Endothelial cell of coronary artery (primary cell): ENCODE measurements around the gene ZNF837. TPM values are rescaled to one million over a fixed set of nuclear protein-coding genes. Genes with fewer than 3 reads are reported as not detected.

Source experiments
- total RNA-seq: library from RNA; depleted of rRNA; stranded (reverse); fragments of >200 nt; gene quantifications from 2 replicates; pipeline ENCODE4 v1.2.3, GENCODE V29; 2014

Gene ZNF837
- 0.66 and 1.2 TPM in 2 replicates for total RNA-seq

GRCh38 chr19:58380662-58381459 is at the start of gene ZNF837:
ZNF837 (minus strand) TSS chr19:58381030; CDS start chr19:58369332, 11,698 bp downstream.

GRCh38 chr19:58408152-58409009 is 27.6 kb upstream of the ZNF837 start, which contains the start of gene ZNF584:
ZNF584 (plus strand) TSS chr19:58408649; CDS start chr19:58409148, 499 bp downstream.

GRCh38 chr19:58395220-58395978 is 14.6 kb upstream of the ZNF837 start, which contains the start of gene RNF225:
RNF225 (plus strand) TSS chr19:58395656; CDS start chr19:58396090, 434 bp downstream.

GRCh38 chr19:58386576-58387337 is 5.9 kb upstream of the ZNF837 start, which contains the start of gene RPS5:
RPS5 (plus strand) TSS chr19:58387269; CDS start chr19:58388138, 869 bp downstream.

GRCh38 chr19:58362272-58362994 is 18.4 kb downstream of the ZNF837 start, which contains the start of gene ZNF497:
ZNF497 (minus strand) TSS chr19:58362751; CDS start chr19:58357635, 5,116 bp downstream.

GRCh38 chr19:58352760-58353671 is 27.8 kb downstream of the ZNF837 start, which contains the start of gene A1BG:
A1BG (minus strand) TSS chr19:58353492; CDS start chr19:58353437, 55 bp downstream.

GRCh38 chr19:58326914-58327726 is 53.7 kb downstream of the ZNF837 start, which contains the start of gene ZSCAN22:
ZSCAN22 (plus strand) TSS chr19:58326994; CDS start chr19:58334803, 7,809 bp downstream.

Other genes starting within 250 kb of the ZNF837 start
- gene ZNF329, start 230.2 kb downstream of the ZNF837 start, total RNA-seq, result 8.6 and 10.1 TPM in 2 replicates
- gene ZNF274, start 198.0 kb downstream of the ZNF837 start, total RNA-seq, result 13.3 and 23.0 TPM in 2 replicates
- 45.2 and 54.2 TPM in 2 replicates for gene ZNF544, start 152.1 kb downstream of the ZNF837 start, total RNA-seq
- 3.1 and 4.0 TPM in 2 replicates for gene ZNF8, start 102.1 kb downstream of the ZNF837 start, total RNA-seq
- 17.5 and 22.8 TPM in 2 replicates for gene ERVK3-1, start 75.7 kb downstream of the ZNF837 start, total RNA-seq
- gene ZSCAN22, start 54.0 kb downstream of the ZNF837 start, total RNA-seq, result 1.9 and 2.7 TPM in 2 replicates
- 6.0 and 10.4 TPM in 2 replicates for gene A1BG, start 27.5 kb downstream of the ZNF837 start, total RNA-seq
- 0.81 and 1.1 TPM in 2 replicates for gene ZNF497, start 18.3 kb downstream of the ZNF837 start, total RNA-seq
- 2,645 and 2,757 TPM in 2 replicates for gene RPS5, start 6.2 kb upstream of the ZNF837 start, total RNA-seq
- 0.09 TPM in 1 of 2 replicates, not detected in the other for gene RNF225, start 14.6 kb upstream of the ZNF837 start, total RNA-seq
- gene ZNF584, start 27.6 kb upstream of the ZNF837 start, total RNA-seq, result 12.2 and 13.4 TPM in 2 replicates
- gene ZNF132, start 59.1 kb upstream of the ZNF837 start, total RNA-seq, result 6.2 and 6.8 TPM in 2 replicates
- 7.6 and 8.7 TPM in 2 replicates for gene ZNF324B, start 70.6 kb upstream of the ZNF837 start, total RNA-seq
- gene ZNF324, start 86.0 kb upstream of the ZNF837 start, total RNA-seq, result 11.1 and 12.5 TPM in 2 replicates
- 4.6 and 4.9 TPM in 2 replicates for gene ZNF446, start 95.3 kb upstream of the ZNF837 start, total RNA-seq
- gene SLC27A5, start 131.0 kb upstream of the ZNF837 start, total RNA-seq, result 10.2 and 16.6 TPM in 2 replicates
- 5.8 and 7.5 TPM in 2 replicates for gene ZBTB45, start 138.8 kb upstream of the ZNF837 start, total RNA-seq
- 476 and 517 TPM in 2 replicates for gene TRIM28, start 163.0 kb upstream of the ZNF837 start, total RNA-seq
- 126 and 141 TPM in 2 replicates for gene CHMP2A, start 174.1 kb upstream of the ZNF837 start, total RNA-seq
- gene UBE2M, start 177.6 kb upstream of the ZNF837 start, total RNA-seq, result 94.9 and 128 TPM in 2 replicates
- 9.2 and 12.8 TPM in 2 replicates for gene MZF1, start 192.3 kb upstream of the ZNF837 start, total RNA-seq